ENCODE data around the gene HTR2C. TPM values are rescaled to one million over a fixed set of nuclear protein-coding genes. Genes with fewer than 3 reads are reported as not detected.

The HTR2C gene
- total and polyA plus RNA-seq, 10 of the 15 experiments (the other 5 are each of a cell fraction or from before 2014, with no cell fraction given), result 0.03 TPM; not detected in 9

DNA sequence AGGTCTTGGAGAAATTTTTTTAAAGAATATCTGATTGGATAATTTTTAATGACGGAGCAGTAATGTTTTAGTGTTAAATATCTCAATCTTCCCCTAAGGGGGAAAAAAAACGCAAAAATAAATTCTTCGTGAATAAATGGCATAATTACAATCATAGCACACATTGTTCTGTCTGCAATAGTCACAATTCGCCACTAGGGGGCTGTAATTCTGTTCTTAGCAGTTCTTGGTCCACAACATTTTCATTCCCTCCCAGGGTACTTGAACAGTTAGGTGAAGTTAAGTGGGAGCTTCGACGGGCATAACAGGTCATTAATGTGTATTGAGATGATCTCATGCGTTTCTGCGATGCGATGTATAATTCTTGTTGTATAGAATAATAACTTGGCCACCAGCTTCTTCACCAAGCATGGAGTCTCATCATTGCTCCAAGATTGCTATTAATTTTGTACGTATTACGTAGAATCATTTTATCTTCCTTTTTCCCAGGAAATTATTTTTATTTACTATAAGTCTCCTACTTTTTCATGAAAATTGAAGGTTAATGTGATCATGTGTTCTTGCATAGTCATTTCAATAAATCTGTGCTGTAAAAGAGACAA lies 27.2 kb downstream of the HTR2C start (continued):
- TF ChIP-seq, protein P1, sequence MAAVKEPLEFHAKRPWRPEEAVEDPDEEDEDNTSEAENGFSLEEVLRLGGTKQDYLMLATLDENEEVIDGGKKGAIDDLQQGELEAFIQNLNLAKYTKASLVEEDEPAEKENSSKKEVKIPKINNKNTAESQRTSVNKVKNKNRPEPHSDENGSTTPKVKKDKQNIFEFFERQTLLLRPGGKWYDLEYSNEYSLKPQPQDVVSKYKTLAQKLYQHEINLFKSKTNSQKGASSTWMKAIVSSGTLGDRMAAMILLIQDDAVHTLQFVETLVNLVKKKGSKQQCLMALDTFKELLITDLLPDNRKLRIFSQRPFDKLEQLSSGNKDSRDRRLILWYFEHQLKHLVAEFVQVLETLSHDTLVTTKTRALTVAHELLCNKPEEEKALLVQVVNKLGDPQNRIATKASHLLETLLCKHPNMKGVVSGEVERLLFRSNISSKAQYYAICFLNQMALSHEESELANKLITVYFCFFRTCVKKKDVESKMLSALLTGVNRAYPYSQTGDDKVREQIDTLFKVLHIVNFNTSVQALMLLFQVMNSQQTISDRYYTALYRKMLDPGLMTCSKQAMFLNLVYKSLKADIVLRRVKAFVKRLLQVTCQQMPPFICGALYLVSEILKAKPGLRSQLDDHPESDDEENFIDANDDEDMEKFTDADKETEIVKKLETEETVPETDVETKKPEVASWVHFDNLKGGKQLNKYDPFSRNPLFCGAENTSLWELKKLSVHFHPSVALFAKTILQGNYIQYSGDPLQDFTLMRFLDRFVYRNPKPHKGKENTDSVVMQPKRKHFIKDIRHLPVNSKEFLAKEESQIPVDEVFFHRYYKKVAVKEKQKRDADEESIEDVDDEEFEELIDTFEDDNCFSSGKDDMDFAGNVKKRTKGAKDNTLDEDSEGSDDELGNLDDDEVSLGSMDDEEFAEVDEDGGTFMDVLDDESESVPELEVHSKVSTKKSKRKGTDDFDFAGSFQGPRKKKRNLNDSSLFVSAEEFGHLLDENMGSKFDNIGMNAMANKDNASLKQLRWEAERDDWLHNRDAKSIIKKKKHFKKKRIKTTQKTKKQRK (IDR thresholded peaks at IDR 0.05; ENCODE audit: low read depth, low read length), result no peak
- TF ChIP-seq RBBP5 (conservative IDR thresholded peaks at IDR 0.05) (no peak), TAF1 (IDR thresholded peaks at IDR 0.05; ENCODE audit: borderline replicate concordance, low read depth, low read length) (no peak), BMI1 (IDR thresholded peaks at IDR 0.05; ENCODE audit: borderline replicate concordance) (no peak), POLR2AphosphoS5 (IDR thresholded peaks at IDR 0.05; ENCODE audit: low read length) (no peak)
- TF ChIP-seq, protein P2, sequence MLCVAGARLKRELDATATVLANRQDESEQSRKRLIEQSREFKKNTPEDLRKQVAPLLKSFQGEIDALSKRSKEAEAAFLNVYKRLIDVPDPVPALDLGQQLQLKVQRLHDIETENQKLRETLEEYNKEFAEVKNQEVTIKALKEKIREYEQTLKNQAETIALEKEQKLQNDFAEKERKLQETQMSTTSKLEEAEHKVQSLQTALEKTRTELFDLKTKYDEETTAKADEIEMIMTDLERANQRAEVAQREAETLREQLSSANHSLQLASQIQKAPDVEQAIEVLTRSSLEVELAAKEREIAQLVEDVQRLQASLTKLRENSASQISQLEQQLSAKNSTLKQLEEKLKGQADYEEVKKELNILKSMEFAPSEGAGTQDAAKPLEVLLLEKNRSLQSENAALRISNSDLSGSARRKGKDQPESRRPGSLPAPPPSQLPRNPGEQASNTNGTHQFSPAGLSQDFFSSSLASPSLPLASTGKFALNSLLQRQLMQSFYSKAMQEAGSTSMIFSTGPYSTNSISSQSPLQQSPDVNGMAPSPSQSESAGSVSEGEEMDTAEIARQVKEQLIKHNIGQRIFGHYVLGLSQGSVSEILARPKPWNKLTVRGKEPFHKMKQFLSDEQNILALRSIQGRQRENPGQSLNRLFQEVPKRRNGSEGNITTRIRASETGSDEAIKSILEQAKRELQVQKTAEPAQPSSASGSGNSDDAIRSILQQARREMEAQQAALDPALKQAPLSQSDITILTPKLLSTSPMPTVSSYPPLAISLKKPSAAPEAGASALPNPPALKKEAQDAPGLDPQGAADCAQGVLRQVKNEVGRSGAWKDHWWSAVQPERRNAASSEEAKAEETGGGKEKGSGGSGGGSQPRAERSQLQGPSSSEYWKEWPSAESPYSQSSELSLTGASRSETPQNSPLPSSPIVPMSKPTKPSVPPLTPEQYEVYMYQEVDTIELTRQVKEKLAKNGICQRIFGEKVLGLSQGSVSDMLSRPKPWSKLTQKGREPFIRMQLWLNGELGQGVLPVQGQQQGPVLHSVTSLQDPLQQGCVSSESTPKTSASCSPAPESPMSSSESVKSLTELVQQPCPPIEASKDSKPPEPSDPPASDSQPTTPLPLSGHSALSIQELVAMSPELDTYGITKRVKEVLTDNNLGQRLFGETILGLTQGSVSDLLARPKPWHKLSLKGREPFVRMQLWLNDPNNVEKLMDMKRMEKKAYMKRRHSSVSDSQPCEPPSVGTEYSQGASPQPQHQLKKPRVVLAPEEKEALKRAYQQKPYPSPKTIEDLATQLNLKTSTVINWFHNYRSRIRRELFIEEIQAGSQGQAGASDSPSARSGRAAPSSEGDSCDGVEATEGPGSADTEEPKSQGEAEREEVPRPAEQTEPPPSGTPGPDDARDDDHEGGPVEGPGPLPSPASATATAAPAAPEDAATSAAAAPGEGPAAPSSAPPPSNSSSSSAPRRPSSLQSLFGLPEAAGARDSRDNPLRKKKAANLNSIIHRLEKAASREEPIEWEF (IDR thresholded peaks at IDR 0.05; ENCODE audit: insufficient replicate concordance, low read depth, low read length), result no peak

All from GM12878 (cell line).